Stimulated activated naive CD8-positive, alpha-beta T cell treated with anti-CD3 and anti-CD28 coated beads, Interleukin-15, amount 100 ng/mL, for 72 hours (primary cell): ENCODE measurements around the gene PFDN1.
"Not testable (repeated sequence)": the region's sequence is repeated elsewhere in the genome, so short reads cannot be mapped to it uniquely, and the experiment has no call there.

Experiments
- ATAC-seq: fragments of 150-1000 bp; cut with Tn5 transposase; 2 replicates; pipeline ENCODE4 v1.10.0; 2021; ENCODE audit warnings: mild to moderate bottlenecking, moderate library complexity
- DNase-seq, 2 donors: peaks; one replicate each; pipeline ENCODE4 v3.0.0; 2021 to 2022
- H3K27ac Mint-ChIP-seq, 2 donors: one replicate each; pipeline ENCODE4 v1.8.0; 2022; ENCODE audit warnings: mild to moderate bottlenecking in 2 of 2, mixed read lengths in 2 of 2, moderate library complexity in 2 of 2
- H3K27me3 Mint-ChIP-seq: one replicate; pipeline ENCODE4 v1.8.0; 2022; ENCODE audit warnings: mixed read lengths
- H3K4me1 Mint-ChIP-seq: one replicate; pipeline ENCODE4 v1.8.0; 2022; ENCODE audit warnings: mild to moderate bottlenecking, mixed read lengths
- H3K4me3 Mint-ChIP-seq, 2 donors: one replicate each; pipeline ENCODE4 v1.8.0; 2022; ENCODE audit warnings: mild to moderate bottlenecking in 2 of 2, mixed read lengths in 2 of 2, moderate library complexity in 1 of 2
- H3K9me3 Mint-ChIP-seq, 2 donors: one replicate each; pipeline ENCODE4 v1.8.0; 2022; ENCODE audit warnings: mixed read lengths in 2 of 2

The PFDN1 gene, protein sequence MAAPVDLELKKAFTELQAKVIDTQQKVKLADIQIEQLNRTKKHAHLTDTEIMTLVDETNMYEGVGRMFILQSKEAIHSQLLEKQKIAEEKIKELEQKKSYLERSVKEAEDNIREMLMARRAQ

DNA sequence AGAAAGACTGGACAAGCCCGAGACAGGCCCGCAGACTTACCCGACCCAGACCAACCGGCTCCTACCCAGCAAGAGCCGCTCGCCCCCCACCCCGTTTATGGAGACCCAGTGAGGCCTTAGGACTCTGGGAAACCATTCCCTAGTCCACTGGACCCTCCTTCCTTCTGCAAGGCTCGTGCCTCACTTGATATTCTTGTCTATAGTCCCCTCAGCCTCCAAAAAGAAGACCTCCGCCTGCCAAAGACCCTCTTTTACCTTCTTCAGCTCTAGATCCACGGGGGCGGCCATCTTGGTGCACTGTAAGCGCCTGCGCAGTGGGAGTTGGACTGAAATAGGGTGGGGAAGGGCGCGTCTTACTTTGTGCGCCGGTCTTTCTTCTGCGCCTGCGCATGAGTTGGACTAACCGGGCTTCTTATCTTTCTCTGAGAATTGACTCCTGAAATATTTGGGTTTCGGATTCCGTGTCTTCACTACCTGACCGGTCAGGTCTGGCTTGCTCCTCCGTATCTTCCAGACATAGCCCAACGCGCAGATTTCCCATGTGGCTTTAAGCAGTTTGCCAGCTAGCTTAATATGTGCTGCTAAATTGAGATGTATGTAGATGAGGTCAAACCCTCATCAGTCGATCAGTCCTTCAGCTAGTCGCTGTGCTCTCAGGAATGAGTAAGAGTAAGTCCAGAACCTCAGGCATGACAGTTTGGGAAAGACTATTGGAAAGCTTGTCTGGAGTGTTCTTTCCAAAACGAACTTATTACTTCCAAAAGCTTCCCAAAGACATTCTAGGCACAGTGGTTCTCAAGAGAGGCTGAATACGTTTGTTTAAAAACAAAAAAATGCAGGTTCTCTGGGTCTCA is at the start of gene PFDN1:
PFDN1 (minus strand) TSS at position 316 of the 854 bp plus-strand sequence; CDS start at position 288, 28 bp downstream.
- DNase-seq, result peak; percentile 86 to 92
- Mint-ChIP-seq H3K27ac (peak within 1 kb of the TSS; percentile 99), H3K27me3 (peaks cover 9% of the 10 kb centered on the region), H3K4me1 (peaks cover 21% of the 10 kb centered on the region), H3K9me3 (no peaks in the 10 kb centered on the region), H3K4me3 (peak within 1 kb of the TSS; percentile 98 to 99)
- ATAC-seq, result peak; percentile 100

DNA sequence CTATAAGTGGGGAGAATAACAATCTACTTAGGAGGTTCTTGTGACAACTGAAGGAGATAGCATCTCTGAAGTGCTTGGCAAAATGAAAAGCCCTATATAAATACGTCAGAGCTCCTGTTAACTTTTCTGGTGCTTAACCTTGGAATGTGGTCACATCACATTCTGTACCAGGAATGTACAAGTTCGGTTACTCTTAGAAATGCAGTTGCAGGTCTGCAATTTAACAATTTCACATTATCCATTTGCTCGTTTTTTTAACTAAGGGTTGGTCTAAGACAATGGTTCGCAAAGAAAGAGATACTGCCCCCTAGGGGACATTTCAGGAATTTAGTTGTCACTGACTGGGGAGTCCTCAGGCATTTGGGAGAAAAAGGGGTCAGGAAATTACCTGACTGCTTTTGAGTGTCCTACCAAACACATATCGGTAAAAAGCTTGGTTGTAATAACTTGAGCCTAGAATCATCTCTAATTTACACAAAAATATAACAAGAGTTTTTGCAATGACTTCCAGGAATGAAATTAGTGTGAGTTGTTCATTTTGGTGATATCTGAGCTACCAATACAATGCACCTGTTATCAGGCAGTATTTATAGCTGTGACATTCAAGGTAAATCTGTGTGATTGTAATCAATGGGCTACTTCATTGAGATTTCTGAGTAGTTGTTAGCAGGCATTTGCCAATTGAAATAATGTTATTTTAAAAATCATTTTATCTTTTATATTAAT is 48.9 kb upstream of the PFDN1 start:
- Mint-ChIP-seq H3K27ac (no peak overlapping the region), H3K4me3 (no peak overlapping the region), H3K4me1 (peaks cover 6% of the 10 kb centered on the region), H3K27me3 (peaks cover 38% of the 10 kb centered on the region), H3K9me3 (no peaks in the 10 kb centered on the region)
- ATAC-seq, result peak; percentile 83
- DNase-seq, result peak; percentile 48 to 64

DNA sequence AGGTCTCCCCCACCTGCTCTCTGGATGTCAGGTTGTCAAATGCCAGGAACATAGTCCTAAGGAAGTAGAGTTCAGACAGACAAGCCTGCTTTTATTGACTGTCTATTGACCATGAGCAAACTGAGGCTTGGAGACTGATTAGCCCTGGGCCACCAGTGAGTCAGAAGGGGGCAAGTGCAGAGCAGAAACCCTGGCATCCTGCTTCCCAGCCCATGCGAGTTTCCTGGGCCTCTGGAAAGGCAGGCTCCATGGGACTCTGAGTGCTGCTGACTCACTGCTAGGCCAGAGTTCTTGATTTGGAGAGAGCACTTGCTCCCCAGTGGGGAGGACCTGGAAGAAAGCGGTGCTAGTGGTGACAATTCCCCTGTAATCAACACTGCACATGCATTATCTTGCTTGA is 46.3 kb upstream of the PFDN1 start:
- no peak overlapping the region for H3K4me3 Mint-ChIP-seq
- DNase-seq, result no peak

DNA sequence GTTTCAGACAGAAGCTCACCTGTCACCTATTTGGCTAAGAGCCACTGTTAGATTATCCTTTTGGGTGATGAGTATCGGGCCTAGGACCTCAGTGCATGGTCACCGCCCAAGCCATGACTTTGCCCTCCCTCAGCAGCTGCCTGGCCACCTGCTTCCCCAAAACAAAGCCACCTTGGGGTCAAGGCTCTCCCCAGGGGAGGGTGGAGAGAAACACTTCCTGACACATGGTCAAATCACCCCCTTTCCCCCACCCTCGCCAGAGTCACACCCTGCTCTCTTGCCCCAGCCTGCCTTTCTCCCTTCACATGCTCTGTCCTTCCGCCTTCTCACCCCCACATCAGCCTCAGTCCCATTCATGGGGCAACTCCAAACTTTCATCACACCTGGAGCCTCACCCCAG is 45.2 kb upstream of the PFDN1 start:
- no peaks in the 10 kb centered on the region for H3K9me3 Mint-ChIP-seq
- no peak for ATAC-seq

More for the DNA sequence above, 46.3 kb upstream of the PFDN1 start:
- Mint-ChIP-seq H3K27ac (no peak overlapping the region), H3K9me3 (no peaks in the 10 kb centered on the region), H3K4me1 (peaks cover 26% of the 10 kb centered on the region), H3K27me3 (peaks cover 47% of the 10 kb centered on the region)
- no peak for ATAC-seq

DNA sequence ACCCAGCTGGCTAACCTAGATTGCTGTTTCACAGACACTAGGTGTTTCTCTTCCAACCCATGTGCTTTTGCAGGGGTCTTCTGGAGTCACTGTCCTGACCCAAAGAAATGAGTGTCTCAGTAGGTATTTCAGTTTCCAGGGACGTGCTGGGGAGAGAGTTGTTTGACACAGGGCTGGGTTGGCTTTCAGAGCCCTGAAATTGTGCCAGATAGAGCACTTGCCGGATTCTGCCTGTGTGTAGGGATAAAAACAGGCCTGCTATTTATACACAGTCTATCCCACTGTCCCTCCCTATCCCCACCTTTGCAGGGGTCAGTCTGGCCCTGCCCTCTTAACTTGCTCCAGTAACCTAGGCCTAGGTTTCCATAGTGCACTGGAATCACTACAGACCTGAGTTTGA is 44.5 kb upstream of the PFDN1 start:
- DNase-seq (no peak), ATAC-seq (no peak)
- H3K27ac Mint-ChIP-seq, result peak overlapping the region in 1 of 2 donors; percentile 30
- H3K4me3 Mint-ChIP-seq, result peak overlapping the region; percentile 35 to 84
- H3K9me3 Mint-ChIP-seq, result no peaks in the 10 kb centered on the region
- peaks cover 47% of the 10 kb centered on the region for H3K27me3 Mint-ChIP-seq
- H3K4me1 Mint-ChIP-seq, result peaks cover 45% of the 10 kb centered on the region

More for the DNA sequence above, 45.2 kb upstream of the PFDN1 start:
- DNase-seq, result no peak
- Mint-ChIP-seq H3K27ac (no peak overlapping the region), H3K4me1 (peaks cover 38% of the 10 kb centered on the region), H3K27me3 (peaks cover 47% of the 10 kb centered on the region), H3K4me3 (no peak overlapping the region)

DNA sequence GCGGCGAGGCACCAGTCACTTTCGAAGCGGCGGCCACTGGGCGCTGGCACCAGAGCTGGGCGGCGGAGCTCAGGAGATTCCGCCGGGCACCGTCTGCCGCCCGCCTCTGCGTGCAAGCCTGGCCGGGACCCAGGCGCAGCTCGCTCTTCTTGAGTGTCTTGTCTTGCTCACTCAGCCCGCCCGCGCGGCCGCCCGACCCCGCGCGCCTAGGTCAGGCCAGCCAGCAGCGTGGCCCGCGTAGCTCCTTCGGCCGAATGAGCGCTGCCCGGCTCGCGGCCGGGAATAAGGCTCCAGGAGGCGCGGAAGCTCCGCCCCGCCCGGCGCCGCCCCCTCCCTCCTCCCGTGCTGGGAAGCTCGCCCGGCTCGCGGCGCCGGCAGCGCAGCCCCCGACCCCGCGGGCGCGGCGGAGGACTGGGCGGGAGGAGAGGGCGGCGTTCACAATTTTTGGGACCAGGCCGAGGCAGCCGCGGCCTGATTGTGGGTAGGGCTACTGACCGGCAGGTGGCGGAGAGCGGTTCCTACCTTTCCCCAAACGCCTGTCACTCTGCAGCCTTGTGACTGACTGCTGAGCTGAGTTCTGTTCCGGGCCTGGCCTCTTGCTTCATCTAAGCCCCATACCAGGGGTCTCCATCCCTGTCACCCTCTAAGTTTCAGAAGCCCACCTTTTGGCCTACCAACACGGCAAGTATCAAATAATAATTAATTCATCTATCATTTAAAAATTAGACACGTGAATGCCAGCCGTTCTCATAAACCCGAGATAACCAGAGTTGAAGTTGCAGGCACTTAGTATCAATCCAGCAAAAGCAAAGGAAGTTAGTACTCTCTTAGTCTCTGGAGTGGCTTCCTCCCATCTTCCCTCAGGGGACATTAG is 43.7 kb upstream of the PFDN1 start, which contains the start of gene HBEGF:
HBEGF (minus strand) TSS at position 256 of the 874 bp plus-strand sequence. CDS start 275 bp downstream, outside the sequence.
- DNase-seq, result peak; percentile 53 to 65
- peak within 1 kb of the TSS in 1 of 2 donors; percentile 21 for H3K27ac Mint-ChIP-seq
- no peaks in the 10 kb centered on the region for H3K9me3 Mint-ChIP-seq
- peaks cover 47% of the 10 kb centered on the region for H3K27me3 Mint-ChIP-seq
- peaks cover 53% of the 10 kb centered on the region for H3K4me1 Mint-ChIP-seq
- peak; percentile 68 for ATAC-seq
- H3K4me3 Mint-ChIP-seq, result peak within 1 kb of the TSS; percentile 84 to 86

DNA sequence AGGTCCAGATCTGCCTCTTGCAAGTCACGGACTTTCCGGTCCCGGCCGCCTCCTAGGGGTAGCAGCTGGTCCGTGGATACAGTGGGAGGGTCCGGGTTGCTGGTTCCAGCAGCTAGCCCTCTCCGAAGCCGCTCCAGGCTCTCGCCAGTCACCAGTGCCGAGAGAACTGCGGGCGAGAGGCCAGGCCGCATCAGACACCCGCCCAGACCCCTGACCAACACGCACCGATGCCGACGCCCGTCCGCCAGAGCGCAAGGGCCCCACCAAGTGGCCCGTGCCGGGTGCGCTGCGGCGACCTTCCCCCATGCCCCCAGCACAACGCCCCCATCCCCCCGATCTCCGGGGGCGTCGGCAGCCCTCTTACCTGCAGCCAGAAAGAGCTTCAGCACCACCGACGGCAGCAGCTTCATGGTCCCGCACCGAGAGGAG is 43.0 kb upstream of the PFDN1 start:
- ATAC-seq, result peak; percentile 33
- peak in 1 of 2 donors; percentile 52 for DNase-seq
- Mint-ChIP-seq H3K27ac (no peak overlapping the region), H3K9me3 (no peaks in the 10 kb centered on the region), H3K4me1 (peaks cover 59% of the 10 kb centered on the region), H3K27me3 (peaks cover 43% of the 10 kb centered on the region), H3K4me3 (peak overlapping the region; percentile 78 to 86)

DNA sequence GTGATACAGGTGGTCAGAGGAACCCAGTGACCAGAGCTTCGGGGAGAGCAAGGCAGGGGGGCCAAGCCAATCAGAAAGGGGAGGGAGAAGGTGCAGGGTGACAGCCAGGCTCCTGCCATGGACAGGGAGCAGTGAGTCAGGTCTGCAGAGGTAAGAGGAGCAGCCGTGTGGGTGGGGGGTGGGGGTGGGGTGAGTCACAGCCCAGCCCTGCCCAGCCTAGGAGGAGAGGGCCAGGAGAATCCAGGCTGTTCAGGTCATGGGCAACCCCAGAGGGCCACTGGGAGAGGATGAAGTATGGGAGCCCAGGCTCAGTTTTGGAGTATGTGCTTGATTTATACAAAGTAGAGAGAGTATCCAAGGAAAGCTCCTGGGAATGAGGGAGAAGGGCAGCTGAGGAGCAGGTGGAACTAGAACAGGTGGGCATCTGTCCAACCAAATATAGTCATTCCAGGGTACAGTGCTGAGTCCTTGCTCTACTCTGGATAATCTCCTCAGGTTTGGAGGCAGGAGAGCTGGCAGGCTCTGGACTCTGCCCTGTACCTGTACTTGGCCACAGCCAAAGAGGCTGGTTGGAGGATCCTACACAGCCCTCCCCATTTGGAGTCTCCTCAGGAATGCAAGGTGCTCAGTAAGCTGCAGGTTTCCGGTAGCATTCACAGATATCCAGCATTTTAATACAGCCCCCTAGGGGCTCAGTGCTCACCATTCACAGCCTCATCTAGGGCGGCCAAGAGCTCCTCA is 42.0 kb upstream of the PFDN1 start:
- H3K27ac Mint-ChIP-seq, result peak overlapping the region in 1 of 2 donors; percentile 29
- DNase-seq, result no peak
- peak; percentile 26 for ATAC-seq
- peak overlapping the region; percentile 78 to 86 for H3K4me3 Mint-ChIP-seq
- peaks cover 32% of the 10 kb centered on the region for H3K27me3 Mint-ChIP-seq
- peaks cover 64% of the 10 kb centered on the region for H3K4me1 Mint-ChIP-seq
- no peaks in the 10 kb centered on the region for H3K9me3 Mint-ChIP-seq

DNA sequence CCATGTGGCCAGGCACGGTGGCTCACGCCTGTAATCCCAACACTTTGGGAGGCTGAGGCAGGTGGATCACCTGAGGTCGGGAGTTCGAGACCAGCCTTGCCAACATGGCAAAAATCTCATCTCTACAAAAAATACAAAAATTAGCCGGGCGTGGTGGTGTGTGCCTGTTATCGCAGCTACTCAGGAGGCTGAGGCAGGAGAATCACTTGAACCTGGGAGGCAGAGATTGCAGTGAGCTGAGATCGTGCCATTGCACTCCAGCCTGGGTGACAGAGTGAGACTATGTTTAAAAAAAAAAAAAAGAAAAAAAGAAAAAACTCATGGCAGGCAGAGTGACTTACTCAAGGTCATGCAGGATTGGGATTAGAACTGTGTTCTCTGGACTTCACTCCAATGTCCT is 40.9 kb upstream of the PFDN1 start:
- H3K4me3 Mint-ChIP-seq, result peak overlapping the region; percentile 19 to 86
- ATAC-seq, H3K27ac Mint-ChIP-seq, H3K9me3 Mint-ChIP-seq, DNase-seq: not testable (repeated sequence)
- peaks cover 24% of the 10 kb centered on the region for H3K27me3 Mint-ChIP-seq
- H3K4me1 Mint-ChIP-seq, result peaks cover 67% of the 10 kb centered on the region

DNA sequence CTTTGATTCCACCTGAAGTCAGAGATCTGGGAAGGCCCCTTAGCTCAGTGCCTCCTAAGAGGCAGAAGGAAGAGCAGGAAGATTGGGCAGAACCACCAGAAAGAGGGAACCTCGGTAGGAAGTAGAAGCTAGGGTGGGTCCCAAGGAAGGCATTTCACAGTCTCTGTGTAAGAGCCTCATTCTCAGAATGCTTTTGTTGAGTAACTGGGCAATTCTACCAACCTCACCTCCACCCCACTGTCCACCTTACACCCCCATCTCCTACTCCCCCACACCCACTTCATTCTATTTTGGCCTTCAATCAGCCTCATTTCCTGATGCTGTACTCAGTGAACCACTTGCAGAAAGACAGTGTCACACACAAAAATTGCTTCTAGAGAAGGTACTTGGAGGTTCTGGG is 40.0 kb upstream of the PFDN1 start:
- ATAC-seq (peak; percentile 4), DNase-seq (no peak)
- peak overlapping the region; percentile 75 to 87 for H3K4me3 Mint-ChIP-seq
- no peaks in the 10 kb centered on the region for H3K9me3 Mint-ChIP-seq
- peaks cover 70% of the 10 kb centered on the region for H3K4me1 Mint-ChIP-seq
- H3K27ac Mint-ChIP-seq, result peak overlapping the region; percentile 92 to 97
- H3K27me3 Mint-ChIP-seq, result peaks cover 16% of the 10 kb centered on the region

DNA sequence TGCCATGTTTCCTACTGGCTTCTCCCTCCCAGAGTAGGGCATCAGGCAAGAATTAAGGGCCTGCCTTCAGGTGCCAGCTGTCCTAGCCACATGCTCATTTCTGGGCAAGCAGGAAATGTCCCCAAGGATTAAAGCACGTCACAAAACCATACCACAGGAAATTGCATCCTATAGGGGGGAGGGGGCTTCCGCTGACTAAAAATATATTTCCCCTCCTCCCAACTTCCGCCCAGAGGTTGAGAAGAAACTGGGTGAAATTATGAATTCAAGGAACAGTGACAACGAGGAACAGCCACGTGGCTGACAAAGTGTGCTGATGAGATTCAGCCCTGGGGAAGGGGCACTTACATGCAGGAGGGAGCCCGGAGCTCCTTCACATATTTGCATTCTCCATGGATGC is 39.4 kb upstream of the PFDN1 start:
- peaks cover 10% of the 10 kb centered on the region for H3K27me3 Mint-ChIP-seq
- H3K9me3 Mint-ChIP-seq, result no peaks in the 10 kb centered on the region
- peaks cover 68% of the 10 kb centered on the region for H3K4me1 Mint-ChIP-seq
- peak overlapping the region; percentile 92 to 97 for H3K27ac Mint-ChIP-seq
- peak in 1 of 2 donors; percentile 65 for DNase-seq
- peak; percentile 49 for ATAC-seq
- peak overlapping the region; percentile 75 to 87 for H3K4me3 Mint-ChIP-seq

DNA sequence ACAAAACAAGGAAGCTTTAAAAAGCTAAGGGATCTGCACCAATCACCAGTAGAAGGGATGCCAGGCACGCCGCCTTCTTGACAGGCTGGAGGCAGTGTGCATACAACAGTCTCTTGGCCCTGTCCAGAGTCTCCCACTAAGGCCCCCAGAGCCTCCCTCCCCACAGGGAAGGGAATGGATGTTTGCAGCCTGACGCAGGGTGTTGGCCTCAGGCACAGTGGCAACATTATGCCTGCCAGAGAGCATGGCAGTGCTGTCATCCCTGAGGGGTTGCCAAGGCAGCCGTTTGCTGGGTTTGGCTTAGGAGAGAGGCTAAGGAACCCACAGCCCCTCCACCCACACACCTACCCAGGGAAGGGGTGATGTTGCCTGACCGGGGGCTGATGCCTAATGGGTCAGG is 38.7 kb upstream of the PFDN1 start:
- H3K4me3 Mint-ChIP-seq, result peak overlapping the region; percentile 75 to 87
- ATAC-seq, result peak; percentile 18
- peak overlapping the region in 1 of 2 donors; percentile 92 for H3K27ac Mint-ChIP-seq

DNA sequence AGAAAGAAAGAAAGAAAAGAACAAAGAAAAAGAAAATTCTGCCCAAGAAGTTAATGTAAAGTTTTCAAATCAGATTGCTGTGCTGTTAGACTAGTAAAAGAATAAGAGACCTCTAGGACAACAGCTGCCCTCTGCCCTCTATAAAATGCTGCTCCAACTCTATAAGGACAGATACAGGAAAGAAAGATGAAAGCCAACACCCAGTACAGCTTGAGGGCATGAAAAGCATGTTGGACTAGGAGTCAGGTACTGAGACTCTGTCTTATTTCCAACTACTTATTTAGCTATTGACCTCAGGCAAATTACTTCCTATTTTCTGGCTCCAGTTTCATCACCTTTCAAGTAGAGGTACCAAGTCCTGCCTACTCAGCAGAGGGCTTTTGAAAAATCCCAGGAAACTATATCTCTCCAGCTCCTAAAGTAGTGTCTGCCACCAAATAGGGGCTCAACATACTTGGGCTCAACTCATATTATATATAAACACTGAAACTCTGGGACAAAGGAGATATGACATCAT is 37.8 kb upstream of the PFDN1 start:
- Mint-ChIP-seq H3K9me3 (no peaks in the 10 kb centered on the region), H3K4me1 (peaks cover 66% of the 10 kb centered on the region), H3K27ac (peak overlapping the region in 1 of 2 donors; percentile 74), H3K27me3 (peaks cover 3% of the 10 kb centered on the region), H3K4me3 (peak overlapping the region; percentile 9 to 45)
- no peak for DNase-seq
- ATAC-seq, result no peak

More for the DNA sequence above, 38.7 kb upstream of the PFDN1 start:
- Mint-ChIP-seq H3K27me3 (peaks cover 9% of the 10 kb centered on the region), H3K9me3 (no peaks in the 10 kb centered on the region), H3K4me1 (peaks cover 64% of the 10 kb centered on the region)
- peak in 1 of 2 donors; percentile 25 for DNase-seq

DNA sequence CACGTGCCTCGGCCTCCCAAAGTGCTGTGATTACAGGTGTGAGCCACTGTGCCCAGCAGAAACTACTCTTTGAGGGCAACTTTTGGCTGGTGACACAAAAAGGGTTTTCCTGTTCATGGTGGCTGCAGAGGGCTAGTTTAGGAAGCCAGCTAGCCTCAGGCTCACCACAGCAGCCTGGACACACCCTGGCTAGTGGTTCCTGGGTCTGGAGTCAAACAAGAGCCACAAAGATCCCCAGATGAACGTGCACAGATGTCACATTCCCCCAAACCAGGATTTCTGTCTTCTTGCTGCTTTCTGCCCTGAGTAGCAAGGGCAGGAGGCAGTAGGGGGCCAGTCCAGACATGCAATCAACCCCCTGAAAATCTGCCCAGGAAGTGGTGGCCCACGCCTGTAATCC is 36.7 kb upstream of the PFDN1 start:
- Mint-ChIP-seq H3K27me3 (no peaks in the 10 kb centered on the region), H3K4me3 (no peak overlapping the region), H3K27ac (no peak overlapping the region), H3K9me3 (no peaks in the 10 kb centered on the region), H3K4me1 (peaks cover 62% of the 10 kb centered on the region)
- ATAC-seq (peak; percentile 18), DNase-seq (peak in 1 of 2 donors; percentile 31)
